ENCODE results near the gene SPECC1L.

Gene SPECC1L

DNA sequence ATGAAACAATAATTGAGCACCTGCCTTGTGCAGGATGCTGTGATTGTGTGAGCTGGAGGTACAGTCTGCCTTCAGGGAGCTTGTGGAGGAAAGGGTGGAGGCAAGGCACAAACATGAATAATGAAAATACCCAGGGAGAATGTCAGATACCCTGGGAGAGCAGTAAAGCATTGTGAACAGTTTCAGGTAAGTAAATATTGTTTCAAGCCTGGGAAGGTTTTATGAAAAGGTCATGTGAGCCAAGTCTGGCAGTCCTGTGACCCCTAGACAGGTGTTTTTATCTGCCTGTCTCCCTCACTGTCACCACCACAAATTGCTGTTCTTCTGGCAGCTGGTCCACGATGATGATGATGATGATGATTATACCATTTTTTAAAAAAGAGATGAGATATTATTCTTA lies 32.0 kb downstream of the SPECC1L start:
- intact Hi-C loops (cut with DNase I; ENCODE audit: low total_unique reads) = no loop called here
- no peaks in the 10 kb centered on the region for H3K27me3 ChIP-seq
- H3K4me3 ChIP-seq = no peak overlapping the region
- H3K9me3 ChIP-seq = no peaks in the 10 kb centered on the region
- H3K27ac ChIP-seq = peak overlapping the region; percentile 12 to 44
- peaks cover 0 to 5% (median 0%) of the 10 kb centered on the region in 3 donors for H3K36me3 ChIP-seq
- no peak for DNase-seq
- TF ChIP-seq, protein P1, sequence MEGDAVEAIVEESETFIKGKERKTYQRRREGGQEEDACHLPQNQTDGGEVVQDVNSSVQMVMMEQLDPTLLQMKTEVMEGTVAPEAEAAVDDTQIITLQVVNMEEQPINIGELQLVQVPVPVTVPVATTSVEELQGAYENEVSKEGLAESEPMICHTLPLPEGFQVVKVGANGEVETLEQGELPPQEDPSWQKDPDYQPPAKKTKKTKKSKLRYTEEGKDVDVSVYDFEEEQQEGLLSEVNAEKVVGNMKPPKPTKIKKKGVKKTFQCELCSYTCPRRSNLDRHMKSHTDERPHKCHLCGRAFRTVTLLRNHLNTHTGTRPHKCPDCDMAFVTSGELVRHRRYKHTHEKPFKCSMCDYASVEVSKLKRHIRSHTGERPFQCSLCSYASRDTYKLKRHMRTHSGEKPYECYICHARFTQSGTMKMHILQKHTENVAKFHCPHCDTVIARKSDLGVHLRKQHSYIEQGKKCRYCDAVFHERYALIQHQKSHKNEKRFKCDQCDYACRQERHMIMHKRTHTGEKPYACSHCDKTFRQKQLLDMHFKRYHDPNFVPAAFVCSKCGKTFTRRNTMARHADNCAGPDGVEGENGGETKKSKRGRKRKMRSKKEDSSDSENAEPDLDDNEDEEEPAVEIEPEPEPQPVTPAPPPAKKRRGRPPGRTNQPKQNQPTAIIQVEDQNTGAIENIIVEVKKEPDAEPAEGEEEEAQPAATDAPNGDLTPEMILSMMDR (IDR thresholded peaks at IDR 0.05) = no peak
- H3K4me1 ChIP-seq = peaks cover 5 to 77% (median 41%) of the 10 kb centered on the region in 4 donors

DNA sequence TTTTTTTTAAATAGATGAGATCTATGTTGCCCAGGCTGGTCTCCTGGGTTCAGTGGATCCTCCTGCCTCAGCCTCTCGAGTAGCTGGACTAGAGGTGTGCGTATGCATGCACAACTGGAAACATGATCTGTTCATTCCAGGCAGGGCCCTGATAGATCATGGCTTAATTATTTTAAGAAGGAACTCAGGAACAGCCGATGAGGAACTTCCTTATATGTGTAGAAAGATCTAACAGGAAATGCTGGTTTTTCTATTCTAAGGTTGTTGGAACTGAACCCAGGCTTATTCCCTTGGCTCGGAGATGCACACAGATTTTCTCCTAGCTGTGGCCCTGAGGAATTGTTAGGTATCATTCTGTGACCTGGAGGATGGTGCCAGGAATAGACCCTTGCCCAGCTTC lies 32.4 kb downstream of the SPECC1L start:
- Histone ChIP-seq H3K4me3 (no peak overlapping the region), H3K9me3 (no peaks in the 10 kb centered on the region), H3K36me3 (peaks cover 0 to 5% (median 0%) of the 10 kb centered on the region in 3 donors), H3K27ac (peak overlapping the region; percentile 12 to 44), H3K27me3 (no peaks in the 10 kb centered on the region), H3K4me1 (peaks cover 5 to 77% (median 41%) of the 10 kb centered on the region in 4 donors)
- intact Hi-C loops (cut with DNase I; ENCODE audit: low total_unique reads) = no loop called here
- TF ChIP-seq, protein P1 (IDR thresholded peaks at IDR 0.05) = no peak
- DNase-seq = no peak

DNA sequence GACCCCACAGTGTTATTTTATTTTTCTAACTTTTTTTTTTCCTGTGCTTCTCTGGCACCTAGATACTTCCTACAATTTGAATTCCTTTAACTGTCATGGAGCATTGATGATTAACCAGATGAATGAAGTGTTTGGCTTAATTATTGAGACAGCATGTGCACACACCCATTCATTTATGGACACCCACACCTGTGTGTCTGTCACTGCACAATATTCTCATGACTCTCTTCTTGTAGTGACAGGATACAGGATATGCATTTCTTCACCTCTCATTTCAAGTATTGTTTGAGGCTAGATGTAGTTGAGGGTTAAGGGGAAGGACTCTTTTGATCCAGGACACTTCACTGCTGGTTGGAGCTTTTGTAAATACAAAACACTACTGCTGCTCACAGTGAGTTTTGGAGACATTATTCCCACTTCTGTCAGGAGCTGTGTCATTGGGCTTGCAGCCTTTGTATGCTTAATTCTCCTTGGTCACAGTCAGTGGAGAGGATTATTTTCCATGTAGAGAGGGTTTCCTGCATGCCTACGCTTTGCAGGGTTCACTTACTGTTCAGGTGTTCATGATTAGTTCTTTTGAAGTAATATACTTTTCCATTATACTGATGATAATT lies 33.5 kb downstream of the SPECC1L start:
- no peaks in the 10 kb centered on the region for H3K9me3 ChIP-seq
- H3K4me3 ChIP-seq = no peak overlapping the region
- TF ChIP-seq, protein P1 (IDR thresholded peaks at IDR 0.05) = no peak
- H3K4me1 ChIP-seq = peaks cover 0 to 71% (median 36%) of the 10 kb centered on the region in 4 donors
- peak overlapping the region in 1 of 2 donors; percentile 24 for H3K27ac ChIP-seq
- intact Hi-C loops (cut with DNase I; ENCODE audit: low total_unique reads) = no loop called here
- H3K27me3 ChIP-seq = no peaks in the 10 kb centered on the region
- no peak for DNase-seq
- peaks cover 0 to 5% (median 0%) of the 10 kb centered on the region in 3 donors for H3K36me3 ChIP-seq

DNA sequence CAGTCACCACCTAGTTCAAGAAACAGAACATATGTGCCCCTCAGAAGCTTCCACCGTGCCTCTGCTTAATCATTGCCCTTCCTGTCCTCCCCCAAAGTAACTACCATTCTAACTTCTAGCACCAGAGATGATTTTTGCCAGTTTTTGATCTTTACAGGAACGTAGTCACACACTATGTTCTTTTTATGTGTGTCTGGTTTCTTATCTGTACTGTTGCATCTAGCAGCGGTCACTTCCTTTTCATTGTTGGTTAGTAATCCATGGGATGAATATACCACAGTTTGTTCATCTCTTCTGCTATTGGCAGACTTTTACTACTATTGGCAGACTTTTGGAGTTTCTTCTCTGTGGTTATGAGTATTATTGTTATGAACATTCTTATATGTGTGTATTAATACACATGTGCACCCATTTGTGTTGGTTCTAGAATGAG lies 34.6 kb downstream of the SPECC1L start:
- Histone ChIP-seq H3K27me3 (no peaks in the 10 kb centered on the region), H3K4me3 (no peak overlapping the region), H3K4me1 (peaks cover 0 to 72% (median 34%) of the 10 kb centered on the region in 4 donors), H3K36me3 (peaks cover 0 to 5% (median 0%) of the 10 kb centered on the region in 3 donors), H3K9me3 (no peaks in the 10 kb centered on the region), H3K27ac (peak overlapping the region; percentile 19 to 26)
- no peak for DNase-seq
- TF ChIP-seq, protein P1 (IDR thresholded peaks at IDR 0.05) = no peak
- intact Hi-C loops (cut with DNase I; ENCODE audit: low total_unique reads) = no loop called here

DNA sequence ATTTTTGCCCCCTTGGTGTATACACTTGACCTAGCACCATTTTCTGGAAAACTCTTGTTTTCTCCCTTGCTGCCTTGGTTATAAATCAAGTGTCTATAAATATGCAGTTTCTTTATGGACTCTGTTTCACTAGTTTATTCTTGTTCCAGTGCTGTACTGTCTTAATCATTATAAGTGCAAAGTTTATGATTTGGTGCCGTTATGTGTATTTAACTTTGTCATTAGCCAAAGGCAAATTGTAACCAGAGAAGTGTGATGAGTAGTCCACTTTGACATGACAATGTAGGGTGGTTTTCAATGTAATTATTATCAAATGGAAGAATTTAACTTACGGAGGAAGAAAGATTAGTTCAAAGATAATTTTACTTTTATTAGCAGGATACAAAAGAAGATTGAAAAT lies 40.3 kb downstream of the SPECC1L start:
- TF ChIP-seq, protein P1 (IDR thresholded peaks at IDR 0.05) = no peak
- Histone ChIP-seq H3K4me1 (peaks cover 0 to 31% (median 0%) of the 10 kb centered on the region in 4 donors), H3K27ac (no peak overlapping the region), H3K4me3 (no peak overlapping the region), H3K9me3 (no peaks in the 10 kb centered on the region), H3K27me3 (no peaks in the 10 kb centered on the region), H3K36me3 (peaks cover 25 to 37% (median 33%) of the 10 kb centered on the region in 3 donors)
- no peak for DNase-seq
- intact Hi-C loops (cut with DNase I; ENCODE audit: low total_unique reads) = no loop called here
